Choroid plexus epithelial cell (primary cell): Measurements from ENCODE around the gene DCDC2.

Experiments
- DNase-seq: peaks from one replicate; pipeline ENCODE4 v3.0.0-alpha.2; 2010; ENCODE audit warnings: low read depth
- H3K4me3 ChIP-seq: 2 replicates; pipeline ENCODE4 v1.5.1; 2011; ENCODE audit warnings: low read depth, mild to moderate bottlenecking, control low read depth, low read length, moderate library complexity
- CTCF ChIP-seq: conservative IDR thresholded peaks from 2 replicates; pipeline ENCODE4 v1.5.1; 2011; ENCODE audit warnings: low read depth, mild to moderate bottlenecking, control low read depth, inconsistent platforms, low read length, moderate library complexity

DCDC2 gene

GRCh38 chr6:24332317-24332716 is 25.5 kb downstream of the DCDC2 start:
- DNase-seq = peak; percentile 31
- TF ChIP-seq CTCF = no peak
- H3K4me3 ChIP-seq = no peak overlapping the region

- peak; percentile 39 for DNase-seq
These were observed 27.6 kb downstream of the DCDC2 start for GRCh38 chr6:24330137-24330732.

GRCh38 chr6:24329451-24329850 is 28.4 kb downstream of the DCDC2 start:
- DNase-seq = no peak
- no peak for TF ChIP-seq CTCF
- H3K4me3 ChIP-seq = no peak overlapping the region

More at GRCh38 chr6:24330137-24330732, 27.6 kb downstream of the DCDC2 start:
- no peak overlapping the region for H3K4me3 ChIP-seq
- TF ChIP-seq CTCF = no peak

GRCh38 chr6:24329022-24329421 is 28.8 kb downstream of the DCDC2 start:
- TF ChIP-seq CTCF = no peak
- no peak for DNase-seq
- H3K4me3 ChIP-seq = no peak overlapping the region

GRCh38 chr6:24327756-24328155 is 30.1 kb downstream of the DCDC2 start:
- no peak for TF ChIP-seq CTCF
- no peak overlapping the region for H3K4me3 ChIP-seq
- no peak for DNase-seq

GRCh38 chr6:24325978-24326377 is 31.9 kb downstream of the DCDC2 start:
- no peak for DNase-seq
- no peak for TF ChIP-seq CTCF
- no peak overlapping the region for H3K4me3 ChIP-seq

- no peak overlapping the region for H3K4me3 ChIP-seq
- TF ChIP-seq CTCF = no peak
- DNase-seq = no peak
These were observed 33.2 kb downstream of the DCDC2 start for GRCh38 chr6:24324617-24325016.
